Bronchial smooth muscle cell (primary cell): Measurements from ENCODE around the gene MAST4. TPM values are rescaled to one million over a fixed set of nuclear protein-coding genes. Genes with fewer than 3 reads are reported as not detected.

Source experiments
- total RNA-seq: library from RNA; depleted of rRNA; stranded (reverse); fragments of >200 nt; gene quantifications from 2 replicates; pipeline ENCODE4 v1.2.1, GENCODE V29; 2014

MAST4 gene
- 3.9 and 13.7 TPM in 2 replicates for total RNA-seq

DNA sequence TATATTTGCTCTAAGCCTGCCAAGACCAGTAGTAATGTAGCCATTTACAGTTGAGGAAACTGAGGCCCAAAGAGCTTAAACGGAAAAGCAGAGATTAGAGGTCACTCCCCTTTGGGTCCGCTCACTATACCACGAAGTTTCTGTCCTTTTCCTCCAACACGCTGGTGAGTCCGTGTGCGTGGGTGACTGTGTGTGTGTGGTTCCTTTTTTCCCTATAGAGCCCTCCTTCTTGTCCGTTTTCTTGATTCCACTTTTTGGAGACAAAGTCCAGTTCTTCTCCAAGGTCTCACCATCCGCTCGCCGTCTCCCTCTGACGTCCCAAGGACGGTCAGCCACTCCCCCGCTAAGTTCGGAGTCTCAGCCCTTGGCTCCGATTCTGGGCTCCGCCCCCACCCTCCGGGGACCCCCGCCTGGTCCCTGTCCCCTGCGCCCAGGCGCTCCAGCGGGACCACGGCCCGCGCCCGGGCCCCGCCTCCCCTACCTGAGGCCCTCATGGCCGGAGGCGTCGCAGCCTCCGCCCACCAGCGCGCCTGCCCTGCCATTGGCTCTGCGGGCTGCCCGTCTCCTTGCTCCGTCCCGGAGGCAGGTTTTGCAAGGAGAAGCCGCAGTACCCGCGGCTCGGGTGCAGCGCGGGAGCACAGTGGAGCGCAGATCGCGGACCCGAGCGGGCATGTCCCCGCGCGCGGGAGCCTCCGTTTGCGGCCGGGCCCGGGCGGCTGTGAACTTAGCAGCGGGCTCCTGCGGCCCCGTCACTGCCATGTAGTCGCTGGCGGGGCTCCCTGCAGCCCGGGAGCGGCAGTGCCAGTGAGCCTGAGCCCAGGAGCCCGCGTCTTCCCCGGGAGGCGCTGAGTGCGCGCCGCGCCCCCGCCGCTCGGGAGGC lies at the start of gene MAST4:
Gene MAST4 (plus strand): TSS at position 638 of the 880 bp plus-strand sequence. CDS start 263 bp downstream, outside the sequence.

GRCh38 chr5:67196537-67197059 lies 600.4 kb downstream of the MAST4 start, which contains the start of gene CD180:
Gene CD180, minus strand, starts transcription at chr5:67196799. Its CDS starts 158 bp downstream, at chr5:67196641.

